HG02870 (cell line): ENCODE results near the gene TRABD.

ENCODE experiments used
- ATAC-seq: cut with Tn5 transposase; IDR thresholded peaks from one replicate; pipeline ENCODE4 v1.9.1; 2021; ENCODE audit warnings: mild to moderate bottlenecking, moderate library complexity; ENCODE audit not compliant: unreplicated experiment

TRABD gene

DNA sequence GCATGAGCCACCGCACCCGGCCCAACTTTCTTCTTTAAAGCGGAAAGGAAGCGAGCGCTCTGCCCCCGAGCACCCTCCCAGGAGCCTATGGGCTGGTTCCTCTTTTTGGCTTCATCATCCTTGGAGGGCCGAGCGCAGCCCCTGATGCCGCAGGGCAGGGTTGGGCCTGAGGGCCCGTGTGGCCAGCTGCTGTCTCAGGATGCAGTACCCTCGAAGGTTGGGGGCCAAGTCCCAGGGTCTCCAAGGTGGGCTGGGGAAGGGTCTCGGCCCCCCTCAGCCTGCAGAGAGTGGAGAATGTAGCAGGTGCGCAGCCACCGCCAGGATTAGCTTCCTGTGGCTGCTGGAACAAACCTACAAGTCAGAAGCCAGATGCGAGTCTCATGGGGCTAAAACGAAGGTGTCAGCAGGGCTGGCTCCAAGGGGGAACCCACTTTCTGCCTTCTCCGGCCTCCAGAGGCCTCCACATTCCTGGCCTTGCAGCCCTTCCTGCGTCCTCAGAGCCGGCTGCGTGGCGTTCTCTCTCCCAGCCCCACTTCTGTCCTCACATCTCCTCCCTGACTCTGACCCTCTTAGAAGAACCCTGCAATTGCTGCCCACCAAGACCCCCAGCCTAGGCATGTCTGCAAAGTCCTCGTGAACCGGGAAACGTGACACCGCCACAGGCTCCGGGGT is 12.3 kb upstream of the TRABD start:
- ATAC-seq = no peak

DNA sequence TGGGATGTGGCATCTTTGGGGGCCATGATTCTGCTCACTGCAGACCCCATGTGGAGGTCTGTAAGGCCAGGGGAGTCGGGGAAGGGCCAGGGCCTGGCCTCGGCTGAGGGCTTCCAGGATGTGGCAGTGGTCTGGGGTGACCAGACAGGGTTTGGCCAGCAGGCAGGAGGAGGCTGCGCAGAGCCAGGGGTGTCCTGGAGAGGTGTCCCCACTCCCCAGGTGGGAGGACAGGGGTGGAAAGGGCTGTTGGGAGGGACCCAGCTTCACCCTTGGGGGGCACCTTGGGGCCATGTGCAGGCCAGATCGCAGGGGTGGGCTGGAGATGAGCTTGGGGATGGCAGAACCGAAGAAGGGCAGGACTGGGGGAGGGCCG is 11.7 kb upstream of the TRABD start:
- no peak for ATAC-seq

DNA sequence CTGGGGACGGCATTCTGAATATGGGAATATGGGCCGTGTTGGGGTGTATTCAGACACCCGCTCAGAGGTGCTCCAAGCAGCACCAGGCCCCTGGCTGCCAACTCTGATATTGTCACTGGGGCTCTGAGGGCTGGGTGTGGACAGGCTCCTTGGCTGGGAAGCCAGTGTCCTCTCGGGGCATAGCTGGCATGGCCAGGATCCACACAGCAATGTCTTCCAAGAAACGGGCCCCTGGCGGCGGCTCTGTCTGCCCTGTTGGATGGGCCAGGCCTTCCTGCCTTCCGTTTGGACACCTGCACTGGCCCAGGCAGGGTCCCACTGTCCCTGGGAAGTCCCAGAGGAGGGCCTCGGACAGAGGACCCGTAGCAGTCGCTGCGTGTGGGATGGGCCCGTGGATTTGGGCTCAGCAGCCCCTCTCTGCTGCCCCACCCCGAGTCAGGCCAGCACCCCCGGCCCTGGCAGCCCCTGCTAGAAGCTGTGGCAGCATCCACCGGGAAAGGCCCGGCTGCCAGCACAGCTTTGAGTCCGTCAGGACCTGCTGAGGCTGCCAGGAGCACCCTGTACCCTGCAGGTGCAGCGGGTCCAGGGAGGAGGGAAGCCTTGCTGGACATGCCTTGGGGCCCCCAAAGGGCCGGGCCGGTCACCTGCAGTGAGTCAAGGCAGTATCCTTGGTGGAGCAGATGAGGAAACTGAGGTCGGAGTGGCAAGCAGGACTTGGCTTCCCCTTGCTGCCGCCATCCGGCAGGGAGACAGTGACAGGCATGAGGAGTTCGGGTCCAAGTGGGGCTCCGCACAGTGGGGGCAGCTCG is 11.1 kb upstream of the TRABD start:
- no peak for ATAC-seq

DNA sequence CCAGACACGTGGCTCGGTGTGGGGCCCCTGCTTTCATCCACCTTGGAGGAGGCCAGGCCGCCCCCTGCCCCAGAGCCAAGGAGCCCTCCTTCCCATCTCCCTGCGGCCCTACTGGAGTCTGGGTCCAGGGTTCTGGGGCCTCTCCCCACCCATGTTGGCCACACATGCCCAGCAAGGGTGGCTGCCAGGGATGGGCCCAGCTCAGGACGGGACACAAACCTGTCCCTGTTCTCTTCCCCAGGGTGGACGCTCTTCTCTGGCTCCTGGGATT is 10.6 kb upstream of the TRABD start:
- ATAC-seq = no peak

DNA sequence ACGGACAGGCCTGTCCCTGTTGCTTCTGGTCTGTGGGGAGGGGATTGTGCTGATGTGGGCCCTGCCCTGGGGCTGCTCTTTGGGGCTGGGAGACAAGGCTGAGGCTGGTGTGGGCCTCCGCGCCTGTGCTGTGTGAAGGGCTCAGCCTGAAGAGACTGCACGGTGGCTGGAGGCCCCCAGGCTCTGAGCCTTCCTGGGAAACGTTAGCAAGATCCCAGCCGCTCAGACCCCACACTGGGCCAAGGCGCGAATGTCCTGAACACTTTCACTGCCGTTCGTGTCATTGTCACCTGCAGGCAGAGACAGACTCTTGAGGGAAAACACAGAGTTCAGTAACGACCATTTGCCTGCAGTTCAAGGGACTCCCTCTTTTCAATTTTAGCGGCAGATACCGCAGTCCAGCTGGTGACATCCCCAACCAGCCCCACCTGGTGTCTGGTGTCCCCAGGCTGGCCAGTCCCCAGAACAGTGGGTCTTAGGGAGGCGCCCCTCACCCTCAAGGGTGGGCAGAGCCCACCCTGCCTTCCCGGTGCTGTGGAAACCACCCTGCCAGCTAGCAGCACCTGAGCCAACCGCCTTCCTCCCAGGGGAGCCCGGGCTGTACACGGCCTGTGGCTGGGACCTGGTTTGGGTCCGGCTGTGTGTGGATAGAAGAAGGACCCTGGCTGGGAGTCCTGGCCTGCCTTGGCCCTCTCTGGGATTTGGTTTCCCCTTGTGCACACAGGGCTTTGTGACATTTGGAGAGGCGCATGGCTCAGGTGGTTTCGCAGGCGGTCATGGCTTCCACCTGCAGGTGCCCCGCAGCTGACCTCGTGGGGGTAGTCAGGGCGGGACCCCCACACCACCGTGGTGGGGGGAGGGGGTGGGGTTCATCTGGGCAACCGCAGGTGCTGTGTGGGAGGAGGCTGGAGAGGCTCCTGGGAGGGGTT is 9.5 kb upstream of the TRABD start:
- no peak for ATAC-seq

DNA sequence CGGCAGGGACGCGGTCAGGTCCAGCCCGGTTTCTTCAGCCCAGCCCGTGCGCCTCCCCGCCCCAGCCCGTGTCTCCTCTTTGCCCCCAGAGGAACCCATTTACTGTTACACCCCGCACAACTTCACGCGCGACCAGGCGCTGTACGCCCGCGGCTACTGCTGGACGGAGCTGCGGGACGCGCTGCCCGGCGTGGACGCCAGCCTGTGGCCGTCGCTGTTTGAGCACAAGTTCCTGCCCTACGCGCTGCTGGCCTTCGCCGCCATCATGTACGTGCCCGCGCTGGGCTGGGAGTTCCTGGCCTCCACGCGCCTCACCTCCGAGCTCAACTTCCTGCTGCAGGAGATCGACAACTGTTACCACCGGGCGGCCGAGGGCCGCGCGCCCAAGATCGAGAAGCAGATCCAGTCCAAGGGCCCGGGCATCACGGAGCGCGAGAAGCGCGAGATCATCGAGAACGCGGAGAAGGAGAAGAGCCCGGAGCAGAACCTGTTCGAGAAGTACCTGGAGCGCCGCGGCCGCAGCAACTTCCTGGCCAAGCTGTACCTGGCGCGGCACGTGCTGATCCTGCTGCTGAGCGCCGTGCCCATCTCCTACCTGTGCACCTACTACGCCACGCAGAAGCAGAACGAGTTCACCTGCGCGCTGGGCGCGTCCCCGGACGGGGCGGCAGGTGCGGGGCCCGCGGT is 8.7 kb upstream of the TRABD start:
- ATAC-seq = no peak

DNA sequence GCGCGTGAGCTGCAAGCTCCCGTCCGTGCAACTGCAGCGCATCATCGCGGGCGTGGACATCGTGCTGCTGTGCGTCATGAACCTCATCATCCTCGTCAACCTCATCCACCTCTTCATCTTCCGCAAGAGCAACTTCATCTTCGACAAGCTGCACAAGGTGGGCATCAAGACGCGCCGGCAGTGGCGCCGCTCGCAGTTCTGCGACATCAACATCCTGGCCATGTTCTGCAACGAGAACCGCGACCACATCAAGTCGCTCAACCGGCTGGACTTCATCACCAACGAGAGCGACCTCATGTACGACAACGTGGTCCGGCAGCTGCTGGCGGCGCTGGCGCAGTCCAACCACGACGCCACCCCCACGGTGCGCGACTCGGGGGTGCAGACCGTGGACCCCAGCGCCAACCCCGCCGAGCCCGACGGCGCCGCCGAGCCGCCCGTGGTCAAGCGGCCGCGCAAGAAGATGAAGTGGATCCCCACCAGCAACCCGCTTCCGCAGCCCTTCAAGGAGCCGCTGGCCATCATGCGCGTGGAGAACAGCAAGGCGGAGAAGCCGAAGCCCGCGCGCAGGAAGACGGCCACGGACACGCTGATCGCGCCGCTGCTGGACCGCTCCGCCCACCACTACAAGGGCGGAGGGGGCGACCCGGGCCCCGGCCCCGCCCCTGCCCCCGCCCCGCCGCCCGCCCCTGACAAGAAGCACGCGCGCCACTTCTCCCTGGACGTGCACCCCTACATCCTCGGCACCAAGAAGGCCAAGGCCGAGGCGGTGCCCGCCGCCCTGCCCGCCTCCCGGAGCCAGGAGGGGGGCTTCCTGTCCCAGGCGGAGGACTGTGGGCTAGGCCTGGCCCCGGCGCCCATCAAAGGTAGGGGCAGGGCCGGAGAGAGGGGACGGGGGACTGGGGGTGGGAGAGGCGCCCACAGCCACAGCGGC is 7.9 kb upstream of the TRABD start:
- ATAC-seq = no peak

DNA sequence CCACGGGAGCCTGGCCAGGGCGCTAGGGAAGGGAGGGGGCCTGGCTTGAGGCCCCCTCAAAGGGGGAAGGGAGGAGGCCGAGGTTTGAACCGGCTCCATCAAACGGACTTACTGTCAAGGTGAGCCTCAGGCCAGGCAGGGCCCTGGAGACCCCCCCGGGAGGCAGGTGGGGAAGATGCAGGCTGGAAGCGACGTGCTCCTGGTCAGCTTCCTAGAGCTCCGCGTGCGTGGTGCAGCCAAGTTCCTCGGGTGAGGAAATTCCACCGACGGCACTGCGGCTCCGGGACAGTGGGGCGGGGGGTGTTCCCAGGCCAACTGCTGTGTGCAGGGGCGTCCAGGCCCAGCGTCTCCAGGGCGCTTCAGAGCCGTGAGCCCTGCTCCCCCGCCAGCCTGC is 7.2 kb upstream of the TRABD start:
- ATAC-seq = no peak

DNA sequence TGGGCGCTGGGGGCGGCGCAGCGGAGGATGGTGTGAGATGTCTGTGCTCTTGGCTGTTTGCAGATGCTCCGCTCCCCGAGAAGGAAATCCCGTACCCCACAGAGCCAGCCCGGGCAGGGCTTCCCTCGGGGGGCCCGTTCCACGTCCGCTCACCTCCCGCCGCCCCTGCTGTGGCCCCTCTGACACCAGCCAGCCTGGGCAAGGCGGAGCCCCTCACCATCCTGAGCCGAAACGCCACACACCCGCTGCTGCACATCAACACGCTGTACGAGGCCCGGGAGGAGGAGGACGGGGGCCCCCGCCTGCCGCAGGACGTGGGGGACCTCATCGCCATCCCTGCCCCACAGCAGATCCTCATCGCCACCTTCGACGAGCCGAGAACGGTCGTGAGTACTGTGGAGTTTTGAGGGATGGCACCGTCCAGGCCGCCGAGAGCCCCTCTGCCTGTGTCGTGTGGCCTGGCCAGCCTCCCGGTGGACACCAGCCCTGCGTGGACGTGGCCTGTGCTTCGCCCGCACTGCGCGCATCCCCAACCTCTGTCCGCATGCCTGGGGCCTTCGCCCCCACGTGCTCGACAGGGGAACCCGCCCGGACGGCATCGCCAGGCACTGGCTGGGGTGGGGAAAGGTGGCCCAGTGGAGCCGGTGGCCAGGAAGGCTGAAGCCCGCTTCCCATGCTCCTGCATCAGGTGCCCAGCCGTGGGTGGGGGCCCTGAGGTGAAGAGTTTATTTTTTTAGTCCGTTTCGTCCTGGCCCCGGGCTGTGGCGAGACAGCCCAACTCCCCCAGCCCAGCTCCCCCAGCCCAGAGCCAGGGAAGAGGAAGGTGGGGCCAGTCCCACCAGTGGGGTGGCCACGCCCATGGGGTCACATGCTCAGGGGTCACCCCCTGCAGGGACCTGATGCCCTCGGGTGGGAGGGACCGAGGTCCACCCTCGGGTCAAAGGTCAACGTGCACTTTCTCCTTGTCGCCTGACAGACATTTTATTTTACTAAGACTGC is 6.5 kb upstream of the TRABD start:
- ATAC-seq = no peak

DNA sequence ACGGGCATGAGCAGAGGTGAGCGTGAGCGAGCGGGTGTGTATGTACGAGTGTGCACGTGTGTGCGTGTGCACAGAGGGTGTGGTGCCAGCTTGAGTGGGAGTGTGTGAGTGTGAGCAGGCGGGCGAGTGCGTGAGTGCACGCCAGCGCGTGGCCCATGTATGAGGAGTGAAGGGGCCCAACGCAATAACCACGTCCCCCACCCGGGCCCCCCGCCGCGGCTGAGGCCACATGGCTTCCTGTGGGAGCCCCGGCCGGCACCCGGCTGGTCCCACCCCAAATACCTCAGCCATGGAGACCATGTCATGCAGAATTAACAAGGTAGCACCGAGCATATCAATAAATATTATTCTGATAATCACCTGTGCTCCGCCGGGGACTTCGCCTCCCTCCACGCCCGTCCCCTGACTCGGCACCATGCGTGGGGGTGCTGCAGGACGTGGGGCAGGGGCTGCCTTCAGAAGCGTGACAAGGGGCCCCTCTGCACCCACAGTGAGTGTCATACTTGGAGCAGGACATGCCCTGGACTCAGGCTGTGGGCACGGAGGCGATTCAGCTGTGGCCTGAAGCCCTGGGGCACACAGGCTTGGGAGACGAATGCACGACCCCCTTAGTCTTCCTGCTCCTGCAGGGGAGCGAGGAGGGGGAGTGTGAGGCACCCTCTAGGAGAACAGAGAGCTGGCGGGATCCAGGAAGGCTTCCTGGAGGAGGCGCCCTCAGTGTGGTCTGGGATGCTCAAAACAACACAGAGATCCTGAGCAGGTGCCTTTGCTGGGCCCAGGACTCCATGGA is 5.6 kb upstream of the TRABD start:
- no peak for ATAC-seq

DNA sequence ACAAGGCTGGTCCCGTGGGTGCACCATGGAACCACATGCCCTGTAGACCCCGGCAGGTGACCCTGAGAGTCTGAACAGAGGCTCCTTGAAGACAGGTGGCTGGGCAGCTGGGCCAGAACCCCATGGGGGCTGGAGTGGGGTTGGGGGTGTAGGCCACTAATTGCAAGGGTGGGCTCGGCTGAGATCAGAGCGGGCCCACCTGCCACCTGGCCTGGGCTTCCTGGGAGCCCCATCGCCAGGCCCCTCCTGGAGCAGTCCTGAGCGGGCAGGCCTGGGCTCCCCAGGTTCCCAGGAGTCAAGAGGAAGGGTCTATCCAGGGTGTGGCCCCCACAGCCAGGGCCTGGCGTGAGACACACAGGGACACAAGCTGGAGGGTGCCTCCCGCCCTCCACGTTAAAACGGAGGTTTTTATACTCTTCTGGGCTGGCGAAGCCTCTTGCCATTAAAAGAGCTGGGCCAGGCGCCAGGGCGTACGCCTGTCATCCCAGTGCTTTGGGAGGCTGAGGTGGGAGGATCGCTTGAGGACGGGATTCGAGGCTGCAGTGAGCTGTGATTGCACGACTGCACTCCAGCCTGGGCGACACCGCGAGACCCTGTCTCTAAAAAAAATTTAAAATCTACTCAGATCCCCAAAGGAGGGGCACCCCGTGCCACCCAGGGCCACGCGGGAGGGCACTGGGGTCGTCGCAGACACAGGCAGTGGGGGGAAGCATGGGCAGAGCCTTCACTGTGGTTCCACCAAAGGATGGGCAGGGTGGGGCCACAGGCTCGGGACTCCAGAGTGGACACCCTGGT is 4.8 kb upstream of the TRABD start:
- ATAC-seq = no peak

DNA sequence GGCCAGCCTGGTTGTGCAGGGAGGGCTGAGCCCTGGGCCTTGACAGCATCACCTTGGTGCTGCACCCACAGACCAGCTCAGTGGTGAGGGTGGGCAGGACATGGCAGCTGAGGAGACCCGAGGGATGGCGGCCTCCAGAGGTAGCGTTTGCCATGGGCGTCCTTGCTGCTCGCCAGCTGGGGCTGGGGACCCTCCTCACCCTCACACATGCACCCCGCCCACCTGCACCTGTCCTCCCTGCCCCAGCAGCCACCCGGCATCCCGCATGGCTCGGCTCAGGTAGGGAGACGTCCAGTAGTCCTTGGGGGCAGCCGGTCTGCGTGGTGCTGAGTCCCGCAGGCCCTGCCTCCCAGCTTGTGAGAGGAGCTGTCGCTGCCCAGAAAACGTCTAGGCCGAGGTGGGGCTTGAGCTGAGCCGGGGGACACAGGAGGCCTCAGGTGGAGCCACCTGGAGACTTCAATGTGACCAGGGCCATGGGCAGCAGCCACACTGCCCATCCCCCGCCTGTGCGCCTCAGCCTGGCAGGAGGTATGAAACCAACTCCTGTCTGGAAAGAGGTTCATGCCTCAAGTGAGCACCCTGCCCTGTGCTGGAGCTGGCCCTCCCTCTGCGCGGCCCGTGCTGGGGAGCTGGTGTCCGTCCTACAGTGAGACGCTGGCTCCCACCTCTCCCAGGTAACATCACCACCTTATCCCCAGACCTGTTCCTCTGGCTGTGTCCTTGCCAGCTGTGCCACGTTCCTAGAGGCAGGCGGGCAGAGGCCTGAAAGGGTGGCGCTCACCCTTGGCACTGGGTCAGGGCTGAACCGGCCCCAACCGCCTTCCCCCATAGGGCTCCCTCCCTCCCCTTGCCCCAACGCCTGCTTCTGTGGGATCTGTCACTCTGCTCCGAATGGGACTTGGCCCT is 3.3 kb upstream of the TRABD start:
- ATAC-seq = no peak

DNA sequence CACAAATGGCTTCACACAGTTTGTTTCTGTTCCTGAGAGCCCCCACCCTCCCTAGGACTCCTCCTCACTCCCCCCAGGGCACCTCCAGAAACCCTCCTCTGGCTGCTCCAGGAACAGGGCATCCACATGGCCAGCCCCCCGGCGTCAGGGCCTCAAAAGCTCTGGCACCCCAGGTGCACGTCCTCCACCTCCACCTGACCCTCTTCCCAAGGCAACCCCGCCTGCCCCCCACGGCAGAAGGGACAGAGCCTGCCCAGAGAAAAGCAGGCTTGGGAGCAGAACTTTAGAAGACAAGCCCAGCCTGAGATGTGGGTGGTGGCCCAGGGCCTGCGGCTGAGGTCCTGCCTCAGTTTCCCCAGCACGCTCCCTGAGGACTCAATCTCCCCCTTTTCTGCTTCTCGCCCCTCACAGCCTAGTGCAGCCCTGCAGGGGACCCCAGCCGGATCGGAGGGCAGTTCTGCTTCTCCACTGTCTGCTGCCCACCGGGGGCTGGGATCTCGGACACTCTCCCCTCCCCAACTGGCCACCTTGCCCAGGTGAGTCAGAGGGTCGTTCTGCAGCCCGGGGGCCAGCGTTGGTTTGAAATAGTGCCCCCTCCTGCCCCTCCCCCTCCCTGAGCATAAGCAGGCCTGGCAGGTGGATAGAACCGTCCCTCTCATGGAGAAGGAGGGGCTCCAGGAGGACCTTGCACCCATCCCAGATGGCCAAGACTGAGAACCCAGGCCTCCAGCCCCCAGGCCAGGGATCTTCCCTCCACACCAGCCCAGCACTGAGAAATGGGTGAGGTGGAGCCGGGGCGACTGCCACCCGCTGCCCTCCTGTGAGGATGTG is 2.4 kb upstream of the TRABD start:
- no peak for ATAC-seq

DNA sequence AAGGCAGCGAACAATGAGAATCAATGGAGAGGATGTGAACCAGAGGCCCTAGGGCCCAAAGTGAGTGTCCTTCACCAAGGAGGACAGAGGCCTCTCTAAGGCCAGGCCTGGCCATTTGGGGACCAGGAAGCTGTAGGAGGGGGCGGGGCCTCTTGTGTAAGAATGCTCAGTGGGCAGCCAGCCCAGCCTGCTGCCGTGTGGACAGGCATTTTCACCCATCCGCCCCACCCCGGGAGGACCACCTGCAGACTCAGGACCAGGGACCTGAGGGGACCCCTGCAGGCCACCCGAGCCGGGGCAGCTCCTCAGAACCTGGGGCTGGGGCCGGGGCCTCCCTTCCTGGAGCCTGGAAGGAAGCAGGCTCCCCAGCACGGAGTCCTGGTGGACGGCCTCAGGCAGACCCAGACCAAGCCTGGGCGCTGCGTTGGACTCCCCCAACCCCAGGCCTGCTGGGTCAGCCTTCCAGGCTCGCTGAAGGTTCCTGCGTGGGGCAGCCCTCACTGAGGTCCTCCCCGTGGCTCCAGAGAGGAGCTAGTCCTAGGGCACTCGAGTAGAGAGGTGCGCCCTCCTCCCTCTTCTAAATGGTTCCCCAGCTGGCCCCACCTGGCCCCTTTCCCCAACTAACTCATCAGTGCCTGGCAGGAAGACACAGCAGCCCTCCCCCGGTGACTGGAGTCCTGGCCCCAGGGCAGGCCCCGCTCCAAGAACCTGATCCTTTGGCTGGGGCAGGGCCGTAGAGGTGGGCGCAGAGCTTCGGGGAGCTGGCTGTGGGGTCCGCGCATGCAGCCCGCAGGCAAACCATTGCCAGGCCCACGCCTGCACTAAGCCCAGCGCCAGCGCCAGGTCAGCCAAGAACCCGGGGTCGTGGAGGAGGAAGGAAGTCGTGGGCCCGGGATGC is 1.5 kb upstream of the TRABD start:
- ATAC-seq = no peak
